Smooth muscle cell (in vitro differentiated cells): ENCODE data around the gene KREMEN1. TPM values are rescaled to one million over a fixed set of nuclear protein-coding genes. Genes with fewer than 3 reads are reported as not detected.

ENCODE experiments used
- DNase-seq: peaks from one replicate; lab custom pipeline; 2025; ENCODE audit not compliant: unreplicated experiment; lab: John Stamatoyannopoulos, UW
- H2AFZ ChIP-seq: fragments of 200-600 bp; sonication (generic); 2 replicates; pipeline ENCODE4 v1.6.0; 2016; ENCODE audit warnings: antibody characterized with exemption, low read depth, mild to moderate bottlenecking
- H3F3A ChIP-seq: fragments of 200-600 bp; sonication (generic); 2 replicates; pipeline ENCODE4 v1.6.0; 2017; ENCODE audit warnings: antibody characterized with exemption, low read depth
- H3K27ac ChIP-seq: fragments of 200-600 bp; sonication (generic); 2 replicates; pipeline ENCODE4 v1.5.1; 2016; ENCODE audit warnings: low read depth, mild to moderate bottlenecking
- H3K27me3 ChIP-seq: fragments of 200-600 bp; sonication (generic); 2 replicates; pipeline ENCODE4 v1.6.1; 2016; ENCODE audit warnings: low read depth, mild to moderate bottlenecking
- H3K36me3 ChIP-seq: fragments of 200-600 bp; sonication (generic); 2 replicates; pipeline ENCODE4 v1.5.1; 2016; ENCODE audit warnings: low read depth
- H3K4me1 ChIP-seq: fragments of 200-600 bp; sonication (generic); 2 replicates; pipeline ENCODE4 v1.5.1; 2016; ENCODE audit warnings: low read depth
- H3K4me2 ChIP-seq: fragments of 200-600 bp; sonication (generic); 2 replicates; pipeline ENCODE4 v1.6.0; 2016; ENCODE audit warnings: mild to moderate bottlenecking
- H3K4me3 ChIP-seq: fragments of 200-600 bp; sonication (generic); 2 replicates; pipeline ENCODE4 v1.5.1; 2016; ENCODE audit warnings: mild to moderate bottlenecking
- H3K79me2 ChIP-seq: fragments of 200-600 bp; sonication (generic); 2 replicates; pipeline ENCODE4 v1.6.0; 2016; ENCODE audit warnings: low read depth, mild to moderate bottlenecking
- H3K9ac ChIP-seq: fragments of 200-600 bp; sonication (generic); 2 replicates; pipeline ENCODE4 v1.6.0; 2016; ENCODE audit warnings: low read depth
- H3K9me3 ChIP-seq: fragments of 200-600 bp; sonication (generic); replicated peaks from 2 replicates; pipeline ENCODE4 v1.5.1; 2016; ENCODE audit warnings: low read depth
- H4K20me1 ChIP-seq: fragments of 200-600 bp; sonication (generic); 2 replicates; pipeline ENCODE4 v1.6.0; 2016; ENCODE audit warnings: low read depth
- WGBS: methylation state at CpG from one replicate; pipeline ENCODE4 v1.1.7; 2016; ENCODE audit warnings: low lambda C conversion rate; 5-methylcytosine and 5-hydroxymethylcytosine counted together
- polyA plus RNA-seq: library from polyadenylated mRNA; unstranded; fragments of >200 nt; fragmentation: Nextera tagmentation; extraction: Ambion mirVana; gene quantifications from 2 replicates; pipeline ENCODE4 v1.2.1, GENCODE V29; 2016
- total RNA-seq: library from RNA; depleted of rRNA; stranded (reverse); fragments of >200 nt; gene quantifications from 2 replicates; pipeline ENCODE4 v1.2.3, GENCODE V29; 2014
- TF ChIP-seq, protein P1 (sequence below): fragments of 200-600 bp; sonication (generic); IDR thresholded peaks from 2 replicates; pipeline ENCODE4 v1.5.1; 2017; ENCODE audit warnings: borderline replicate concordance, mild to moderate bottlenecking, antibody characterized with exemption; ENCODE audit not compliant: insufficient read depth, poor library complexity, severe bottlenecking

KREMEN1 gene
- total and polyA plus RNA-seq, 2 experiments from 2014 or later: 6.0 to 6.8 TPM

DNA sequence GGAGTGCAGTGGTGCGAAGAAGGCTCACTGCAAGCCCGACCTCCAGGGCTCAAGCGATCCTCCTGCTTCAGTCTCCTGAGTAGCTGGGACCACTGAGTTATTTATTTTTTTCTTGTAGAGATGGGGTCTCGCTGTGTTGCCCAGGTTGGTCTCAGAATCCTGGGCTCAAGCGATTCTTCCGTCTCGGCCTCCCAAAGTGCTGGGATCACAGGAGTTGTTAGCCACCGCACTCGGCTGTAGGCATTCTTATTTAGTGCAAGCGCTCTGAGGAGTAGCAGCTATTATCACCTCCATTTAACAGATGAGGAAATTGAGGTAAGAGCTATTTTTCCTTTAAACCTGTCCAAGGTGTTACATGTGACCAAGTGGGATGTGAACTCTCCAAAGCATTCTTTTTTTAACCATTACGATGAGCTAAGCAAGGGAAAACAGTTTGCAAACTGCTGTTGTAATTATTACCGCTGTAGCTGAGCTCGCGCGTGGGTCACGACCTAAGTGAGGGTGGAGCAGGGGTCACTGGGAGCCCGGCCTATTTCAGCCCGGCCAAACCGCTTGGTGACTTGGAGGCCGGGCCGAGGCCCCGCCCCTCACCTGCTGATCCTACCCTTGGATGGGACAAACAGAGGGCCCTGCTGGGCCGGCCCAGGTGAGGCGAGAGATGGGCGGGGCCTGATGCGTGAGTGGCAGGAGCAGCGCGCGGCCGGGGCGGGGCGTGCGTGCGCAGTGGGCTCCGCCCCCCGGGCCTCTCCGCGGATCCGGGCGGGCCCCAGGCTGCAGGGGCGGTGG, 449 bp upstream of the KREMEN1 start:
- no peaks in the 10 kb centered on the region for H3K36me3 ChIP-seq
- peaks cover 14% of the 10 kb centered on the region for H3K4me1 ChIP-seq
- H3K4me3 ChIP-seq: peak overlapping the region; percentile 55
- H3K9ac ChIP-seq: no peak overlapping the region
- DNase-seq: peak; percentile 27
- H3F3A ChIP-seq: no peaks in the 10 kb centered on the region
- no peaks in the 10 kb centered on the region for H3K79me2 ChIP-seq
- TF ChIP-seq, protein P1, sequence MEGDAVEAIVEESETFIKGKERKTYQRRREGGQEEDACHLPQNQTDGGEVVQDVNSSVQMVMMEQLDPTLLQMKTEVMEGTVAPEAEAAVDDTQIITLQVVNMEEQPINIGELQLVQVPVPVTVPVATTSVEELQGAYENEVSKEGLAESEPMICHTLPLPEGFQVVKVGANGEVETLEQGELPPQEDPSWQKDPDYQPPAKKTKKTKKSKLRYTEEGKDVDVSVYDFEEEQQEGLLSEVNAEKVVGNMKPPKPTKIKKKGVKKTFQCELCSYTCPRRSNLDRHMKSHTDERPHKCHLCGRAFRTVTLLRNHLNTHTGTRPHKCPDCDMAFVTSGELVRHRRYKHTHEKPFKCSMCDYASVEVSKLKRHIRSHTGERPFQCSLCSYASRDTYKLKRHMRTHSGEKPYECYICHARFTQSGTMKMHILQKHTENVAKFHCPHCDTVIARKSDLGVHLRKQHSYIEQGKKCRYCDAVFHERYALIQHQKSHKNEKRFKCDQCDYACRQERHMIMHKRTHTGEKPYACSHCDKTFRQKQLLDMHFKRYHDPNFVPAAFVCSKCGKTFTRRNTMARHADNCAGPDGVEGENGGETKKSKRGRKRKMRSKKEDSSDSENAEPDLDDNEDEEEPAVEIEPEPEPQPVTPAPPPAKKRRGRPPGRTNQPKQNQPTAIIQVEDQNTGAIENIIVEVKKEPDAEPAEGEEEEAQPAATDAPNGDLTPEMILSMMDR: no peak
- no peaks in the 10 kb centered on the region for H4K20me1 ChIP-seq
- no peaks in the 10 kb centered on the region for H3K9me3 ChIP-seq
- peak overlapping the region; percentile 82 for H2AFZ ChIP-seq
- H3K27ac ChIP-seq: no peak overlapping the region
- H3K27me3 ChIP-seq: peaks cover 26% of the 10 kb centered on the region
- whole genome bisulfite sequencing: 41% methylated on average over 25 of the region's 41 CpGs
- peak overlapping the region; percentile 96 for H3K4me2 ChIP-seq

DNA sequence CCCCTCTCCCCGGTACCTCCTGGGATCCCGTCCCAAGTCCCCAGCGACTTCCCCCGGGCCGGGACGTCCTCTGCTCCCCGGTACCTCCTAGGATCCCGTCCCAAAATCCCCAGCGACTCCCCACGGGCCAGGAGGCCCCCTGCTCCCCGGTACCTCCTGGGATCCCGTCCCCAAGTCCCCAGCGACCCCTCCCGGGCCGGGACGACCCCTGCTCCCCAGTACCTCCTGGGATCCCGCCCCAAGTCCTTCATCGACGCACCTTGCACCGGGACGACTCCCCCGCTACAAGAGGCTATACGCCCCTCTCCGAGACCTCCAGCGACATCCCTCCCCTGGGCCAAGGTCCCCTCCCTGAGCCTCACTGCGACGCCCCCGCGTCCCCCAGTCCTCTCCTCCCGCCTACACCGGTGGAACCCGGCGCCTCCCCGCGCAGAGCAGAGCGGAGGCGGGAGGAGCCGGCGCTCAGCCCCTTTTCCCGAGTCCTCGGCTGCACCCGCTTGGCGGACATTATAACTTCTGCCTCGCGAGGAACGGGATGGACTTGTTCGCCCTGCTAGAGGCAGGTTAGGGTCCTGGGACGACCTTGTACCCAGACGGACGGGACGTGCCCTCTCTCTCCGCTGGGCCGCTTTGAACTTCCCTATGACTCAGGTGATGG, 912 bp downstream of the KREMEN1 start:
- Histone ChIP-seq H3K79me2 (no peaks in the 10 kb centered on the region), H3F3A (no peaks in the 10 kb centered on the region), H2AFZ (peak overlapping the region; percentile 92), H3K9ac (no peak overlapping the region), H3K4me2 (peak overlapping the region; percentile 95), H3K4me3 (peak overlapping the region; percentile 72), H3K36me3 (no peaks in the 10 kb centered on the region), H3K9me3 (no peaks in the 10 kb centered on the region), H3K27ac (no peak overlapping the region), H4K20me1 (no peaks in the 10 kb centered on the region), H3K27me3 (peaks cover 26% of the 10 kb centered on the region), H3K4me1 (peaks cover 14% of the 10 kb centered on the region)
- 5% methylated on average over 23 of the region's 53 CpGs for WGBS
- DNase-seq: peak; percentile 4
- TF ChIP-seq, protein P1: no peak

DNA sequence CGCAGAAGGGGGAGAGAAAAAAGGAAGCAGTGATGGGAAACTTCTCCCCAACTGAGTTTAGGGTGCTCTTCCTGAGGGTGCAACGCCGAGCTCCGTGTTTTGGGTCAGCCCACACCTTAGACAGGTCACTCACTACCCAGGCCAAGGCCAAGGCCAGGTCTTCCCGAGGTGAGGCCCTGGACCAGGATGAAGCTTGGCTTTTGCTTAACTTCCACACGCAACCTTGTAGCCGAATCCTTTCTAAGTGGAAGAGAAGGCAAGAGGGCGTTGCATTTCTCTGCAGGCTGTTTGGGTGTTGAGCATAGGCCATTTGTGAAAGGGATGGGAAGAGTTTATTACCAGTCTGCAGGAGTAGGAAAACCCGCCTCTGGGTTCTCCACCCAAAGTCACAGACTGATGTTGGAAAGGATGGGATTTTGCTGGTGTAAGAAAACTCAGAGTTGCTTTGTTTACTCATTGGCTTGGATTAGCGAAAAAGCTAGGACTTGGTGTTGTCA, 1.5 kb downstream of the KREMEN1 start:
- Histone ChIP-seq H3K4me1 (peaks cover 14% of the 10 kb centered on the region), H3K27ac (no peak overlapping the region), H3K36me3 (no peaks in the 10 kb centered on the region), H4K20me1 (no peaks in the 10 kb centered on the region), H3K4me2 (peak overlapping the region; percentile 95), H3K27me3 (peaks cover 26% of the 10 kb centered on the region), H3K9me3 (no peaks in the 10 kb centered on the region), H3F3A (no peaks in the 10 kb centered on the region), H3K4me3 (peak overlapping the region; percentile 72), H3K79me2 (no peaks in the 10 kb centered on the region), H2AFZ (no peak overlapping the region), H3K9ac (no peak overlapping the region)
- TF ChIP-seq, protein P1: no peak
- WGBS: 64% methylated on average over 10 of the region's 10 CpGs
- DNase-seq: no peak
